GM23338 (cell line): Measurements from ENCODE around the gene AQP6.

Source experiments
- CTCF ChIP-seq, 2 experiments: fragments of 200-600 bp in 1 of 2; sonication (generic) in 1 of 2; conservative IDR thresholded peaks; 2 replicates each; pipeline versions ENCODE4 v1.5.1 to v1.6.1; 2016 to 2017; ENCODE audit warnings: antibody characterized with exemption in 2 of 2, low read depth in 2 of 2, mild to moderate bottlenecking in 2 of 2, moderate library complexity in 1 of 2
- EZH2 ChIP-seq: fragments of 200-600 bp; sonication (generic); IDR thresholded peaks from one replicate; pipeline ENCODE4 v1.8.0; 2017; ENCODE audit warnings: antibody characterized with exemption, mild to moderate bottlenecking, low read depth; ENCODE audit not compliant: unreplicated experiment
- EZH2phosphoT487 ChIP-seq: fragments of 200-600 bp; sonication (generic); IDR thresholded peaks from one replicate; pipeline ENCODE4 v1.8.1; 2018; ENCODE audit warnings: antibody characterized with exemption; ENCODE audit not compliant: unreplicated experiment
- POLR2AphosphoS5 ChIP-seq: IDR thresholded peaks from 2 replicates; pipeline ENCODE4 v1.6.1; 2016; ENCODE audit warnings: antibody characterized with exemption, low read depth
- REST ChIP-seq: IDR thresholded peaks from one replicate; pipeline ENCODE4 v1.6.1; 2018; ENCODE audit warnings: antibody characterized with exemption; ENCODE audit not compliant: unreplicated experiment
- STAT1 ChIP-seq: IDR thresholded peaks from one replicate; pipeline ENCODE4 v1.6.1; 2016; ENCODE audit warnings: antibody characterized with exemption; ENCODE audit not compliant: unreplicated experiment

GRCh38 chr12:49925433-49926204 lies 47.1 kb upstream of the AQP6 start:
- no peak for TF ChIP-seq CTCF (conservative IDR thresholded peaks at IDR 0.05; ENCODE audit: low read depth in 2 of 2)
- no peak for TF ChIP-seq REST
- TF ChIP-seq POLR2AphosphoS5: no peak
- TF ChIP-seq EZH2phosphoT487: no peak
- TF ChIP-seq EZH2: no peak
- no peak for TF ChIP-seq STAT1
